Stimulated activated CD8-positive, alpha-beta memory T cell treated with anti-CD3 and anti-CD28 coated beads, Interleukin-7, amount 100 ng/mL, for 4 hours (primary cell): ENCODE measurements around the gene DYNC2H1.
A peak's percentile ranks its signal among the peaks of the same experiment; 100 is the strongest.

Experiments
- DNase-seq, 2 donors: peaks; one replicate each; pipeline ENCODE4 v3.0.0-alpha.2; 2020; ENCODE audit warnings: low read depth in 2 of 2

Gene DYNC2H1

GRCh38 chr11:103108933-103109817, at the start of gene DYNC2H1:
Gene DYNC2H1 (plus strand): TSS chr11:103109426. CDS start chr11:103109575, 149 bp downstream.
- DNase-seq = peak; percentile 70 to 85

- DNase-seq = no peak
These were observed 47.6 kb upstream of the DYNC2H1 start for GRCh38 chr11:103061656-103062055.

GRCh38 chr11:103067118-103067517, 42.1 kb upstream of the DYNC2H1 start:
- no peak for DNase-seq

- no peak for DNase-seq
These were observed 39.9 kb upstream of the DYNC2H1 start for GRCh38 chr11:103069367-103069766.

DNA sequence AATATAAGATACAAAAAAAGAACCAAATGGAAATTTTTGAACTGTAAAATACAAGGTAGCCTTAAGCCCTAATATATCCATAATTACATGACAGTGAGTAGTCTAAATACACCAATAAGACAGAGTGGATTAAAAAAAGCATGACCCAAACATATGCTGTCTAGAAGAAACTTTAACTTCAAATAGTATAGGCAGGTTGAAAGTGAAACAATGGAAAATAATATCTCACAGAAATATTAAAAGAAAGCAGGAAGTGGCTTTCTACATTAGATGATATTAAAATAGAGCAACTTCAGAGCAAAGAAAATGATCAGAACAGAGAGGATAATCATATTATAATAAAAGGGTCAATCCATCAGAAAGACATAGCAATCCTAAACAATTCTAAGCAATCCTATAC, 39.1 kb upstream of the DYNC2H1 start:
- no peak for DNase-seq

GRCh38 chr11:103071008-103071407, 38.2 kb upstream of the DYNC2H1 start:
- no peak for DNase-seq

GRCh38 chr11:103076361-103076760, 32.9 kb upstream of the DYNC2H1 start:
- DNase-seq = no peak

GRCh38 chr11:103077554-103077953, 31.7 kb upstream of the DYNC2H1 start:
- no peak for DNase-seq

- no peak for DNase-seq
These were observed 30.5 kb upstream of the DYNC2H1 start for GRCh38 chr11:103078710-103079109.

GRCh38 chr11:103079833-103080232, 29.4 kb upstream of the DYNC2H1 start:
- no peak for DNase-seq

DNA sequence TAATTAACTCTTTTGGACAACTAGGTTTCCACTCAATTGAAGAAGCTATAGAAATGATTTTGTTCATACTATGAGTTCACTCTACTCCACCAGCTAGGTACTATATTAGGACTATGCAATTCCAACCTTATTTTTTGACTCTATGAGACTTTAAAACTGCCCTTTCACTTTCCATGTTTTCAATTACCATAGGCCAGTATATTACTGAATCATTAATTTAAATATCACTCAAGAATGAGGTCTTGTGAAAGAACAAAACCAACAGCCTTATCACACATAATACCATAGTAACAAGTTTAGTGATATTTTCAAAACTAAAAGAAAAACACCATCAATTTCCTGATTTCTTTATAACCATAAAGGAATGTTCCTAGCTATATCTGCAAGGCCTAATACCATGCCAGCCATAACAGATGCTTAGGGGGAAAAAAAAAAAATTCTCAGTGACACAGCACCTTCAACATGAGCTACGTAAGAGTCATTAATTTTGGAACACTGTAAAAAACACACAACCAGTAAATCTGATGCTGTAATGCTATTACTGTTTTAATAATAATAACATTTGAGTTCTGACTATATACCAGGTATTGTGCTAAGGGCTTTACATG, 23.4 kb upstream of the DYNC2H1 start:
- DNase-seq = no peak

GRCh38 chr11:103086461-103086860, 22.8 kb upstream of the DYNC2H1 start:
- DNase-seq = no peak

DNA sequence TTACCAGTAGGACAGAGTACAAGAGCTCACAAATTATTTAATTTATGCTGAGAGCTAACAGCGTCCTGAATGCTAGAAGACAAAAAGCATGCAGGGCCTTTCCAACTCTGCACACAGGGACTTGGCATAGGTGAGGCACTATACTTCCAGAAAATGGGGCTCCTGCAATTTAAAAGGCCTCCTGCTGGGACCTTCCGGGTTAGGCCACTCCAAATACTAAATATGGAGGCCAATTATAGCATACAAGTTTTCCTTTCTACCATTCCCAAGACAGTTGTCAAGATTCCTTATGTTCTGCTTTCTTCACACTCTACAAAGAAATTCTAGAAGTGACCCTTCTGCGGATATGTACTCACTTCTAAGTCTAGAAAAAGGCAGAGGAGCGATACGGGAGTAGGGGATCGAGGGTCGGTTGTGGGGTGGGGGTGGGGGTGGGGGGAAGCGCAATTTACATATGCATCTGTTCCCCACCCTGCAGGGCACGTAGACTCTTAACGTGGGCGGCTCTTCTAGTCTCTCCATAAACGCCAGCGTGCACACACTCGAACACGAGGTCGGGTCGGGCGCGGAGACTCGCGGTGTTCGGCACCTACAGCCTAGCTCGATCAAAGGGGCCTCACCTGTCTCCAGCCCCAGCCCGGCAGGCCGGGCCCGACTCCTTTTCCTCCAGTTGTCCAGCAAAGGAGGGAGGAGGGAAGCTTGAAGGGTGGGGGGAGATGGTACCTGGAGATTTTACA, 18.0 kb upstream of the DYNC2H1 start:
- peak; percentile 38 to 39 for DNase-seq

GRCh38 chr11:103091801-103092524, 17.3 kb upstream of the DYNC2H1 start, which contains the start of gene DCUN1D5:
Gene DCUN1D5 (minus strand): TSS chr11:103092160. CDS start chr11:103091872, 288 bp downstream.
- DNase-seq = peak; percentile 90 to 91

- DNase-seq = no peak
These were observed 11.9 kb upstream of the DYNC2H1 start for GRCh38 chr11:103097279-103097678.

GRCh38 chr11:103109818-103110388, 677 bp downstream of the DYNC2H1 start:
- DNase-seq = no peak

DNA sequence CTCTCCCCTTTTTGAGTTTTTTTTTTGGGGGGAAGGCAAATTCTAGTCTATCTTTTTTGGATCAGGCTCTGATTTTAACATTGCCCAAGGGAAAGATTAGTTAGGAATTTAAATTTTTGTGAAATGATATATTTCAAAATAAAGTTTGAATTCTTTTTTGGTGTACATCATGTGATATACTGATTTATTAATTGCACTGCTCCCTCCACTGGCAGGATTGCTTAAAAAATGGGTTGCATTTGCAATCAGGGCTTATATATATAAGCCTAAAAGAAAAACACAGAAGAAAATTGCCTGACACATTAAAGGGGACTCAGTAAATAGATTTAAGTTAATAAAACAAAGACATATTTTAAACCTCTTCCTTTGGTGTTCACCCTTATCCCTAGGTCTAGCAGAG, 1.2 kb downstream of the DYNC2H1 start:
- no peak for DNase-seq

DNA sequence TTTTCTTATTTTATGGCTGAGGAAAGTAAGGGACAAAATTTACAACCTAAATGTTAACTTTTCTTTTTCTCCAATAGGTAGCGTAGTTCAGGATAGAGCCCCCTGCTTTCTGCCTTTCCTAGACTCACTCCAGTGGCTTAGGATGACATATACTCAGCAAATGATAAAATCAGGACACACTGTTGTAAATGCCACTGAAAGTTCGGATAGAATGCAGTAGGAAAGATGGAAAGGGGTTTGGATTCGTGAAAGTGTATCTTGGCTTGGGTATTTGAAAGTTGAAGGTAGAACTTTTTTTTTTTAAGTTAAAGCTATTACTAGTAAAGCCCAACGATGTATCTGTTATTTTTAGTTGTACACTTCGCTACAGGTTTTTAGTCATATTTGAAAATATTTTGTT, 2.2 kb downstream of the DYNC2H1 start:
- DNase-seq = no peak

- no peak for DNase-seq
These were observed 3.1 kb downstream of the DYNC2H1 start for GRCh38 chr11:103112364-103112763.

- no peak for DNase-seq
These were observed 5.6 kb downstream of the DYNC2H1 start for GRCh38 chr11:103114836-103115235.

DNA sequence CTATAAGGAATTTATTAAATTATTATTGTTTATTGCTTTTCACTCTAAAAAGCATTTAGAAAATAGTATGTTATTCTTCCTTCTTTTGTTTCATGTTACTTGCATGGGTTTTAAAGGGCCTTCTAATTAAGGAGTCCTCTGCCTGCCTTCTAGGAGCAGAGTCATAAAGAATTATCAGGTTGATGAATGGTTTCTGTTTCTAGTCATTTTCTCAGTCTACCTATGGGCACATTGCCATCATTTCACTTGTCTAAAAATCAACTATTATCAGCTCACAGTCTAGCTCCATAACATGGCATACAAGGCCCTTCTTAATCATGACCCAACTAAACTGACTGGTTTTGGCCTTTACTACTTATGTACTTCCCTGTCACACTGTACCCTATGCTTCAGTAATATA, 16.2 kb downstream of the DYNC2H1 start:
- DNase-seq = no peak
